IMR-90 (cell line): ENCODE results near the gene TSG101. TPM values are rescaled to one million over a fixed set of nuclear protein-coding genes. Genes with fewer than 3 reads are reported as not detected.

Source experiments
- ATAC-seq: fragments of 200-7000 bp; cut with Tn5 transposase; 2 replicates; pipeline ENCODE4 v1.9.1; 2020; ENCODE audit warnings: low read depth, mild to moderate bottlenecking, moderate library complexity
- BruUV-seq: library from RNA; stranded (reverse); fragments of 400-500 nt; replicated peaks from 2 replicates; lab custom pipeline; 2021; lab: Mats Ljungman, UMichigan
- CTCF ChIA-PET: fragments of 300-600 bp; formaldehyde crosslinking; extraction: SDS; loops from one replicate; lab custom pipeline; 2021; ENCODE audit warnings: antibody characterized with exemption; lab: Yijun Ruan, JAX
- POLR2A ChIA-PET: fragments of 300-600 bp; sonication (Branson Sonifier 250); formaldehyde crosslinking; loops from one replicate; lab custom pipeline; 2022; ENCODE audit warnings: antibody characterized with exemption; ENCODE audit not compliant: unreplicated experiment; lab: Charles Lee
- DNase-seq: peaks from one replicate; pipeline ENCODE4 v3.0.0; 2013
- H2AFZ ChIP-seq: replicated peaks from 2 replicates; pipeline ENCODE3; 2013; ENCODE audit warnings: low read length, mild to moderate bottlenecking; ENCODE audit not compliant: poor library complexity
- H2AK5ac ChIP-seq: 2 replicates; pipeline ENCODE4 v1.6.1; 2013; ENCODE audit warnings: low read depth, low read length, inconsistent platforms
- H2AK9ac ChIP-seq: replicated peaks from 2 replicates; pipeline ENCODE3; 2013; ENCODE audit warnings: mild to moderate bottlenecking, low read depth, low read length, moderate library complexity; ENCODE audit not compliant: poor library complexity
- H2BK120ac ChIP-seq: 2 replicates; pipeline ENCODE4 v1.6.1; 2013; ENCODE audit warnings: low read depth, low read length, inconsistent platforms
- H2BK15ac ChIP-seq: 3 replicates; pipeline ENCODE4 v1.6.1; 2013; ENCODE audit warnings: low read depth, low read length, inconsistent platforms
- H2BK20ac ChIP-seq: 2 replicates; pipeline ENCODE4 v1.6.1; 2013; ENCODE audit warnings: low read depth, mild to moderate bottlenecking, inconsistent platforms, low read length, moderate library complexity
- H2BK5ac ChIP-seq: 2 replicates; pipeline ENCODE4 v1.6.1; 2013; ENCODE audit warnings: mild to moderate bottlenecking, low read depth, low read length, inconsistent platforms; ENCODE audit not compliant: poor library complexity, severe bottlenecking
- H3K14ac ChIP-seq: replicated peaks from 2 replicates; pipeline ENCODE4 v1.6.1; 2013; ENCODE audit warnings: low read depth, low read length, inconsistent platforms
- H3K18ac ChIP-seq: 2 replicates; pipeline ENCODE4 v1.6.1; 2013; ENCODE audit warnings: low read depth, low read length, control low read depth
- H3K23ac ChIP-seq: 2 replicates; pipeline ENCODE4 v1.6.1; 2013; ENCODE audit warnings: low read depth, low read length, inconsistent platforms
- H3K27ac ChIP-seq: 2 replicates; pipeline ENCODE4 v1.5.1; 2013; ENCODE audit warnings: mild to moderate bottlenecking, control low read depth, low read length; ENCODE audit not compliant: insufficient read depth
- H3K27me3 ChIP-seq: 2 replicates; pipeline ENCODE4 v1.6.1; 2013; ENCODE audit warnings: low read length; ENCODE audit not compliant: control insufficient read depth, insufficient read depth
- H3K36me3 ChIP-seq: 2 replicates; pipeline ENCODE4 v1.6.1; 2013; ENCODE audit warnings: low read length, mixed read lengths; ENCODE audit not compliant: control insufficient read depth, insufficient read depth
- H3K4ac ChIP-seq: 2 replicates; pipeline ENCODE4 v1.6.1; 2013; ENCODE audit warnings: low read depth, low read length, inconsistent platforms
- H3K4me1 ChIP-seq: 2 replicates; pipeline ENCODE4 v1.6.1; 2013; ENCODE audit warnings: low read length, mixed read lengths; ENCODE audit not compliant: control insufficient read depth, insufficient read depth
- H3K4me2 ChIP-seq: 2 replicates; pipeline ENCODE4 v1.6.1; 2013; ENCODE audit warnings: low read depth, mild to moderate bottlenecking, control low read depth, low read length, moderate library complexity
- H3K4me3 ChIP-seq: 2 replicates; pipeline ENCODE4 v1.5.1; 2013; ENCODE audit warnings: low read depth, mild to moderate bottlenecking, control low read depth, low read length, moderate library complexity; ENCODE audit not compliant: insufficient read depth
- H3K56ac ChIP-seq: 2 replicates; pipeline ENCODE4 v1.6.1; 2013; ENCODE audit warnings: low read length, inconsistent platforms; ENCODE audit not compliant: insufficient read depth; ENCODE audit errors: extremely low read depth
- H3K79me1 ChIP-seq, 2 experiments: 2 replicates each; pipeline ENCODE4 v1.6.1; 2013; ENCODE audit warnings: low read length in 2 of 2, inconsistent platforms in 1 of 2, low read depth in 1 of 2
- H3K9ac ChIP-seq: 2 replicates; pipeline ENCODE4 v1.6.1; 2013; ENCODE audit warnings: low read depth, low read length, control low read depth
- H3K9me1 ChIP-seq: 2 replicates; pipeline ENCODE4 v1.6.1; 2013; ENCODE audit warnings: low read length, inconsistent platforms; ENCODE audit not compliant: insufficient read depth
- H3K9me3 ChIP-seq: 2 replicates; pipeline ENCODE4 v1.6.1; 2013; ENCODE audit warnings: low read length; ENCODE audit not compliant: control insufficient read depth, insufficient read depth
- H4K20me1 ChIP-seq: 2 replicates; pipeline ENCODE4 v1.6.1; 2013; ENCODE audit warnings: low read length, inconsistent platforms; ENCODE audit not compliant: insufficient read depth
- H4K5ac ChIP-seq: 2 replicates; pipeline ENCODE4 v1.6.1; 2013; ENCODE audit warnings: mild to moderate bottlenecking, low read depth, low read length, control low read depth
- H4K8ac ChIP-seq, 2 experiments: 2 replicates each; pipeline ENCODE4 v1.6.1; 2013; ENCODE audit warnings: low read depth in 2 of 2, low read length in 2 of 2, control low read depth in 1 of 2, inconsistent platforms in 1 of 2
- H4K91ac ChIP-seq: 2 replicates; pipeline ENCODE4 v1.6.1; 2013; ENCODE audit warnings: low read depth, low read length, inconsistent platforms; ENCODE audit not compliant: insufficient read depth
- FOS ChIP-seq: fragments of 150-350 bp; IDR thresholded peaks from 2 replicates; pipeline ENCODE4 v1.6.1; 2016; ENCODE audit warnings: low read depth, low read length
- MAZ ChIP-seq: IDR thresholded peaks from 2 replicates; pipeline ENCODE4 v1.6.1; 2012; ENCODE audit warnings: low read depth, mild to moderate bottlenecking, low read length, improper control_type of control experiment, moderate library complexity, borderline replicate concordance
- POLR2A ChIP-seq: IDR thresholded peaks from 2 replicates; pipeline ENCODE4 v1.6.1; 2012; ENCODE audit warnings: mild to moderate bottlenecking, low read depth, low read length
- RCOR1 ChIP-seq: IDR thresholded peaks from 2 replicates; pipeline ENCODE4 v1.6.1; 2012; ENCODE audit warnings: mild to moderate bottlenecking, low read length, improper control_type of control experiment; ENCODE audit not compliant: insufficient replicate concordance
- USF2 ChIP-seq: fragments of 150-350 bp; IDR thresholded peaks from 2 replicates; pipeline ENCODE4 v1.6.1; 2017; ENCODE audit warnings: mild to moderate bottlenecking, antibody characterized with exemption, low read length, low read depth
- WGBS, 2 experiments: methylation state at CpG; one replicate each; pipeline versions ENCODE4 v1.1.5 to v1.1.7; 2013; ENCODE audit warnings: missing lambda C conversion rate in 2 of 2; ENCODE audit not compliant: insufficient read length in 1 of 2; ENCODE audit errors: extremely low coverage in 2 of 2; 5-methylcytosine and 5-hydroxymethylcytosine counted together
- dilution Hi-C: fragments of 300-500 bp; cut with HindIII; formaldehyde crosslinking; loops from one replicate; pipeline ENCODE4 v1.14.3; 2018; ENCODE audit warnings: low sequenced_read_pairs; ENCODE audit not compliant: unreplicated experiment
- in situ Hi-C: fragments of 300-500 bp; cut with MboI; formaldehyde crosslinking; loops from 3 replicates; pipeline ENCODE4 v1.14.3; 2019; ENCODE audit warnings: low sequenced_read_pairs, inconsistent platforms, mixed read lengths
- intact Hi-C: fragments of 100-400 bp; cut with micrococcal nuclease; formaldehyde crosslinking; loops from 2 replicates; pipeline ENCODE4 v1.10.0; 2022
- polyA plus RNA-seq, 3 experiments: library from polyadenylated mRNA; depleted of rRNA; stranded (reverse); fragments of >200 nt; gene quantifications; 2 replicates each; pipeline ENCODE4 v1.2.3, GENCODE V29; 2012; ENCODE audit warnings: low replicate concordance in 1 of 3
- total RNA-seq: library from RNA; depleted of rRNA; stranded (reverse); fragments of >200 nt; gene quantifications from 2 replicates; pipeline ENCODE4 v1.2.3, GENCODE V29; 2012

TSG101 gene
- total and polyA plus RNA-seq, 2 of the 4 experiments (the other 2 are of a cell fraction): 67.4 to 113 TPM

- H3K56ac ChIP-seq: no peak overlapping the region
- no peak overlapping the region for H2AK5ac ChIP-seq
- H3K14ac ChIP-seq: no peak overlapping the region
- no peak overlapping the region for H2BK5ac ChIP-seq
- H3K9me3 ChIP-seq: no peaks in the 10 kb centered on the region
- no peak overlapping the region for H4K5ac ChIP-seq
- dilution Hi-C loops (no loop called here), in situ Hi-C loops (loop anchor here (25.0 kb wide), 1 partner anchor 203 kb away; the partner anchor contains the start of gene IGSF22), intact Hi-C loops (no loop called here)
- H3K79me1 ChIP-seq: 0 out of 4 replicates have a peak, but pooled peaks cover 0 to 3% of the 10 kb centered on the region in 2 experiments
- H4K91ac ChIP-seq: no peak overlapping the region
- no peak overlapping the region for H3K18ac ChIP-seq
- TF ChIP-seq POLR2A: no peak
- TF ChIP-seq FOS: no peak
- TF ChIP-seq USF2: no peak
- TF ChIP-seq MAZ: no peak
- TF ChIP-seq RCOR1: no peak
- no peak overlapping the region for H2AFZ ChIP-seq
- ATAC-seq: no peak
- H4K8ac ChIP-seq: no peak overlapping the region
- no peak for DNase-seq
- no peaks in the 10 kb centered on the region for H3K4me1 ChIP-seq
- ChIA-PET POLR2A (no interaction called here), CTCF (no interaction called here)
- H3K4ac ChIP-seq: no peak overlapping the region
- H3K27me3 ChIP-seq: no peaks in the 10 kb centered on the region
- no peak overlapping the region for H3K4me3 ChIP-seq
- no peak overlapping the region for H3K4me2 ChIP-seq
- no peak overlapping the region for H3K9ac ChIP-seq
- no peak overlapping the region for H2BK15ac ChIP-seq
- no TSS peak for BruUV-seq
- no peak overlapping the region for H2BK120ac ChIP-seq
- no peak overlapping the region for H3K23ac ChIP-seq
- H4K20me1 ChIP-seq: no peaks in the 10 kb centered on the region
- H3K27ac ChIP-seq: no peak overlapping the region
- peaks cover 5% of the 10 kb centered on the region for H3K36me3 ChIP-seq
- H2AK9ac ChIP-seq: no peak overlapping the region
- H2BK20ac ChIP-seq: no peak overlapping the region
- no CpG with 5 or more reads among the region's 1 CpG for WGBS, 2 experiments
- H3K9me1 ChIP-seq: no peaks in the 10 kb centered on the region
Observed at GRCh38 chr11:18534245-18534644, 7.5 kb upstream of the TSG101 start.
